ENCODE measurements around the gene NPAS3. TPM values are rescaled to one million over a fixed set of nuclear protein-coding genes. Genes with fewer than 3 reads are reported as not detected.

Gene NPAS3
- polyA plus RNA-seq, 4 donors = 1.6 to 9.6 (median 8.4) TPM

GRCh38 chr14:33150666-33151428, 212.2 kb downstream of the NPAS3 start:
- DNase-seq (ENCODE audit: low read depth in 4 of 4, low spot score in 3 of 4) = no peak

DNA sequence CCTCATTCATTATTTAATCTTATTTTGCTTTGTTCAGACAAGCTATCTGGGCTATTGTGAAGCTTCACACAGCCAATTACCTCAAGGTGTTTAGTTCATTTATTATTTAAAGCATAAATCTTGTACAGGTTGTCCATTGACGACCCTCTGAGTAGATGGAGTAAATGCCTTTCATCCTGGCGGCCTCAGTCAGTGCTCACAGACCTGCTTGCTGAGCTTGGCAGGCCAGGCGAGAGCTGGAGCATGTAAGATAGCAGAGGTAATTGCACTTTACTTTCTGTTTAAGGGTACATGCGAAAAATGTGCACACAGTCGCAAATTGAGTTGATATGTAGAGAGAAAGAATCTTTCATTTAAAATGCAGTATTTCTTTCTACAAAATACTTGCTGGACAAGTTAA, 224.4 kb downstream of the NPAS3 start:
- no peak for DNase-seq (ENCODE audit: low read depth in 4 of 4, low spot score in 3 of 4)

GRCh38 chr14:33163600-33163999, 224.9 kb downstream of the NPAS3 start:
- no peak for DNase-seq (ENCODE audit: low read depth in 4 of 4, low spot score in 3 of 4)

GRCh38 chr14:33165144-33165925, 226.7 kb downstream of the NPAS3 start:
- DNase-seq (ENCODE audit: low read depth in 4 of 4, low spot score in 3 of 4) = no peak

DNA sequence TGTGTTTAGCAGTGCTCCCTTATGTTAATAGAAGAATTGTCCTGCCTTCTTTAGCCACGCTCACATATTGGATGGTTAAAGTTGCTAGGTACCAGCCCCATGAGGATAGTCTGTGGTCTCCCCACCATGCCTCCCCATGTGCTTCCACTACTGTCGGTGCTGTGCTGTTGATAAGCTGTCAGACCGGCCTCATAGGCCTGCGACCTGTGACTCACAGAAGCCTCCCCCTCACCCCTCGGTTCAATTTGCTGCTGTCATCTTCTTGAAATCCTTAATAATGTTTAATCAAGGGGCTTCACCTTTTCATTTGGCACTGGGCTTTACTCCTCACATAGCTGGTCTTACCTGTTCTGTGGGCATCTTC, 227.2 kb downstream of the NPAS3 start:
- DNase-seq (ENCODE audit: low read depth in 4 of 4, low spot score in 3 of 4) = no peak

DNA sequence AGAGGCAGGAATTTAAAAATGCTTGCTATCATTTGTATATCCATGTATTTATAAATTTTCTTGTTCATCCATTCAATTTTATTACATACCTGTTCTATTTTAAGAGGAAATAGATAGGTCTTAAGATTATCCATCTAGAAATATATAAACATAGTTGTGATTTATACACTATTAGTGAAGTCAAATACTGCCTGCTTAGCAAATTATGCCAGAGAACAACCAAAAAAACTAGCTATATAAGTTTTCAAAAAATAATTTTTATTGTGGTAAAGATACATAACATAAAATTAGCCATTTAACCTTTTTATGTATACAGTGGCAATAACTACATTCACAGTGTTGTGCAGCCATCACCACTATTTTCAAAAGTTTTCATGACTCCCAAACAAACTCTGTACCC, 237.3 kb downstream of the NPAS3 start:
- no peak for DNase-seq (ENCODE audit: low read depth in 4 of 4, low spot score in 3 of 4)

DNA sequence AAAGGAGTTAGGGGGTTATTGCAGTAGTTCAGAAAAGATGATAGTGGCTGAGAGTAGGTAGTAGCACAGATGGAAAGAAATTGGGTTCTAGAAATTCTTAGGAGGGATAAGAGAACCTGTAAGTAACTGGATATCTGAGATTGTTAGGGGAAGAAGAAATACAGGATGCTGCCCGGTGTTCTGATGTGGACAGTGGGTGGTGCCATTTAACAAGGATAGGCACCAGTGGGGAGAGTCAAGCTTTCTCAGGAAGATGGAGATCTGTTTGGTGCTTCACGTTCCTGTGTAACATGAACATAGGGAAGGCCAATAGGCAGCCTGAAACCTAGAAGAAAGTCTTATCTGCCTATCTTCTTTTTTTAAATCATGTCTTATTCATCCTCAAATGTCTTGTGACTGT, 245.9 kb downstream of the NPAS3 start:
- no peak for DNase-seq (ENCODE audit: low read depth in 4 of 4, low spot score in 3 of 4)

- DNase-seq (ENCODE audit: low read depth in 4 of 4, low spot score in 3 of 4) = no peak
Measured at GRCh38 chr14:33186656-33187055, 248.0 kb downstream of the NPAS3 start.

DNA sequence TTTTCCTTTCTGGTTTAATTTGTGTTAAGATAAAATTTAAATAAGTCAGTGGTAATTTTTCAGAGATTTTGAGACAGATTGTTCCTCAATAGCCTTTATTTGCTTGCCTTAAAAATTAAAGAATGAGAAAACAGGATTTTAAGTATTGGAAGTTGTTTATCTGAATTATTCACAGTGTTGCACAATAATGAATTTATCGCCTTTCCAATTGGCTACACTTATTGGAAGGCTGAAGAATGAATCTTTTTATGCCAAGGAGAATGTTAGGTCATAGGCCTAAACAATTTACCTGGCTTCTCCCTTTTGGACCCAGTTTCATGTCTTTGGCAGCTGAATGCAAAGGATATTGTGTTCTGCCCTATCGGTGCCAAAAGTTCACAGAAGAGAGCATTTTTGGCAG, 250.2 kb downstream of the NPAS3 start:
- DNase-seq (ENCODE audit: low read depth in 4 of 4, low spot score in 3 of 4) = no peak

- no peak for DNase-seq (ENCODE audit: low read depth in 4 of 4, low spot score in 3 of 4)
Measured at GRCh38 chr14:33191855-33192254, 253.2 kb downstream of the NPAS3 start.

GRCh38 chr14:33194551-33194950, 255.9 kb downstream of the NPAS3 start:
- no peak for DNase-seq (ENCODE audit: low read depth in 4 of 4, low spot score in 3 of 4)

DNA sequence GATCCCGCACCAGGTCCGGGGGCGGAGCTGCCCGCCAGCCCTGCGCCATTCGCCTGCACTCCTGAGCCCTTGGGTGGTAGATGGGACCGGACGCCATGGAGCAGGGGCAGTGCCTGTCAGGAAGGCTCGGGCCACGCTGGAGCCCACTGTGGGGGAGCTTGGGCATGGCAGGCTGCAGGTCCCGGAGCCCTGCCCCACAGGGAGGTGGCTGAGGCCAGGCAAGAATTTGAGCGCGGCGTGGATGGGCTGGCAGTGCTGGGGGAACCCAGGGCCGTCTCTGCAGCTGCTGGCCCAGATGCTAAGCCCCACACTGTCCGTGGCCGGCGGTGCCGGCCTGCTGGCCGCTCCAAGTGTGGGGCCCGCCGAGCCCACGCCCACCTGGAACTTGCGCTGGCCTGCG, 260.0 kb downstream of the NPAS3 start:
- DNase-seq (ENCODE audit: low read depth in 4 of 4, low spot score in 3 of 4) = no peak

DNA sequence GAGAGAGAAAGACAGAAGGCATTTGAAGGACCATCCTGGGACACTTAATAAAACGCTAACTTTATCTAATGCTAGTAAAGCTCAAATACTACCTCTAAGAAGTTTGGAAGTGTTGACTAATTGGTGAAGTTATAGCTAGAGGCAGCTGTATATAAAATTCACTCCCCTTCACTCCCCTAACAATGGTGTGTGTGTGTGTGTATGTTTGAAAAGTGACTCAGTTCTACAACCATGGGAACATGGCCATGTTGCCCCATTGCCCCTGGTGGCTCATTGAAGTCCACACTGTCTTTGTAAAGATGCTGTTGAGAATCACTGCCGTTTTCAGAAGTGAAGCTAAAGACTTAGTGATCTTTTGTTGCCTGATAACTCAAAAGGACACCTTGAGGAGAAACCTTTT, 262.4 kb downstream of the NPAS3 start:
- no peak for DNase-seq (ENCODE audit: low read depth in 4 of 4, low spot score in 3 of 4)

- DNase-seq (ENCODE audit: low read depth in 4 of 4, low spot score in 3 of 4) = no peak
Measured at GRCh38 chr14:33206981-33207380, 268.3 kb downstream of the NPAS3 start.

GRCh38 chr14:33207467-33208017, 268.9 kb downstream of the NPAS3 start:
- DNase-seq (ENCODE audit: low read depth in 4 of 4, low spot score in 3 of 4) = no peak

DNA sequence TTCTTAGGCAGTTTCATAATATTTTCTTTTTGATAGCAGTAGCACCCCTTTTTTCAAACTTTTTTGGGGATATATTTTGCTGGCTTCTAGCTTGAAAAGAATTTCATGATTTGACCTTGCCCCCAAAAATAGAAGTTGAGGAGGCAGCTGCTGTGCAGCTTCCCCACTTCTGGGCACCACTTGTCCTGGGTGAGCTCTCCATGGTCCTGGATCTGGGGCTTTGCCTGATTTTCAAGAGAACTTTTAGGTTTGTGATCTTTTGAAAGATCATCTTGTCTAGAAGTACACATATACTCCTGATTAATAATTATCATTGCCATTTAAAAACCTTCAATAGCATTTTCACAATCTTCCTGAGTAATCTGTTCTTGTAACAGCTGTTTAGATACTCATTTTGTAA, 271.6 kb downstream of the NPAS3 start:
- peak in 3 of 4 donors; percentile 4 to 20 (median 12) for DNase-seq (ENCODE audit: low read depth in 4 of 4, low spot score in 3 of 4)

DNA sequence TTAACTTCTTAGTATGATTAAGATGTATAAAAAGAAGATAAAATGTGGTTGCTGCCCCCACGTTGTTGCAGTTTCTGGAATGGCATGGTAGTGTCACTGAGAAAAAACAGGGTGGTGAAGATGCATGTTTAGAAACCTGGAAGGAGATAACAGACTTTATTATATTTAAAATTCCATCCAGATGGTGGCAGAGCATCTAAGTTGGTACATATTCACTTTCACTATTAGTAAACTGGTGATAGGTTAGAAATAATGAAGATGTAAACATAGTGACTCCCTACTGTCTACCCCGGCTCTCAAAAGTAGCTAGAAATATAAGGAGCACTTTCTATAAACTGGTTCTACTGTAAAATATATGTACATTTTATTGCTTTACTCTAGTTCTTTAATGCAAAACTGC, 279.3 kb downstream of the NPAS3 start:
- DNase-seq (ENCODE audit: low read depth in 4 of 4, low spot score in 3 of 4) = no peak

GRCh38 chr14:33219957-33220356, 281.3 kb downstream of the NPAS3 start:
- DNase-seq (ENCODE audit: low read depth in 4 of 4, low spot score in 3 of 4) = no peak

GRCh38 chr14:33229269-33229929, 290.7 kb downstream of the NPAS3 start:
- DNase-seq (ENCODE audit: low read depth in 4 of 4, low spot score in 3 of 4) = peak in 3 of 4 donors; percentile 12 to 14 (median 14)

GRCh38 chr14:33230021-33230420, 291.3 kb downstream of the NPAS3 start:
- no peak for DNase-seq (ENCODE audit: low read depth in 4 of 4, low spot score in 3 of 4)

- DNase-seq (ENCODE audit: low read depth in 4 of 4, low spot score in 3 of 4) = no peak
Measured at GRCh38 chr14:33232031-33232430, 293.4 kb downstream of the NPAS3 start.
